K562 (cell line): ENCODE results near the gene TBX1. TPM values are rescaled to one million over a fixed set of nuclear protein-coding genes. Genes with fewer than 3 reads are reported as not detected.

Experiments
- BHLHE40 ChIP-seq: IDR thresholded peaks from 2 replicates; pipeline ENCODE4 v1.6.1; 2011; ENCODE audit warnings: low read length, improper control_type of control experiment
- BRCA1 ChIP-seq, 2 experiments: fragments of 450-650 bp in 1 of 2; sonication (generic) in 1 of 2; formaldehyde crosslinking in 1 of 2; IDR thresholded peaks; 2 replicates each; pipeline versions ENCODE4 v1.5.0 to v1.6.1; 2017 to 2020; ENCODE audit warnings: mild to moderate bottlenecking in 1 of 2, missing genetic modification reagents in 1 of 2
- CBX3 ChIP-seq, 2 experiments: IDR thresholded peaks; 1 replicate in 1 of 2; 2 replicates in 1 of 2; pipeline ENCODE4 v1.6.1; 2012; ENCODE audit warnings: inconsistent platforms in 2 of 2, low read length in 2 of 2, borderline replicate concordance in 1 of 2, control low read depth in 1 of 2
- HMGN3 ChIP-seq: IDR thresholded peaks from 2 replicates; pipeline ENCODE4 v1.6.1; 2011; ENCODE audit warnings: borderline replicate concordance, low read depth, mild to moderate bottlenecking, mixed read lengths, low read length; ENCODE audit not compliant: insufficient read length; ENCODE audit errors: extremely low read depth
- HNRNPLL ChIP-seq: fragments of 200-400 bp; formaldehyde crosslinking; IDR thresholded peaks from 2 replicates; pipeline ENCODE4 v1.6.1; 2017; ENCODE audit warnings: low read length, low read depth, mild to moderate bottlenecking; ENCODE audit not compliant: poor library complexity, severe bottlenecking
- KLF6 ChIP-seq: fragments of 250-450 bp; sonication (Bioruptor Pico); IDR thresholded peaks from 2 replicates; pipeline ENCODE4 v1.4.0; 2020; ENCODE audit warnings: mild to moderate bottlenecking, moderate library complexity, borderline replicate concordance
- MEF2A ChIP-seq: IDR thresholded peaks from 2 replicates; pipeline ENCODE4 v1.6.1; 2011; ENCODE audit warnings: low read depth, mild to moderate bottlenecking, low read length, moderate library complexity; ENCODE audit not compliant: control insufficient read depth
- NCOA2 ChIP-seq, 2 experiments: fragments of 450-650 bp; IDR thresholded peaks; 2 replicates each; pipeline ENCODE4 v1.6.1; 2018; ENCODE audit warnings: mild to moderate bottlenecking in 2 of 2, moderate library complexity in 1 of 2; ENCODE audit not compliant: partially characterized antibody in 2 of 2
- POLR2G ChIP-seq: fragments of 200-400 bp; formaldehyde crosslinking; IDR thresholded peaks from 2 replicates; pipeline ENCODE4 v1.6.1; 2017; ENCODE audit warnings: low read depth, mild to moderate bottlenecking, antibody characterized with exemption, low read length, moderate library complexity
- RB1 ChIP-seq: fragments of 450-650 bp; IDR thresholded peaks from 2 replicates; pipeline ENCODE4 v1.6.1; 2017; ENCODE audit warnings: low read depth, mild to moderate bottlenecking
- RFX7 ChIP-seq: fragments of 250-450 bp; sonication (Bioruptor Pico); IDR thresholded peaks from 2 replicates; pipeline ENCODE4 v1.5.1; 2021; ENCODE audit warnings: mild to moderate bottlenecking
- SETDB1 ChIP-seq: IDR thresholded peaks from one replicate; pipeline ENCODE4 v1.6.1; 2012; ENCODE audit warnings: low read length, control low read depth, inconsistent platforms
- SIN3B ChIP-seq: fragments of 450-650 bp; IDR thresholded peaks from 2 replicates; pipeline ENCODE4 v1.6.1; 2017; ENCODE audit warnings: low read depth, mild to moderate bottlenecking, moderate library complexity
- SMARCB1 ChIP-seq: IDR thresholded peaks from 2 replicates; pipeline ENCODE4 v1.6.1; 2011; ENCODE audit warnings: improper control_type of control experiment, low read depth; ENCODE audit not compliant: insufficient read length
- SMC3 ChIP-seq: conservative IDR thresholded peaks from 2 replicates; pipeline ENCODE4 v1.6.1; 2011; ENCODE audit warnings: low read depth, low read length, improper control_type of control experiment; ENCODE audit not compliant: insufficient read depth
- SRF ChIP-seq, 2 experiments: fragments of 250-450, 450-650 bp in 1 of 2; sonication (Bioruptor Pico) in 1 of 2; sonication (generic) in 1 of 2; formaldehyde crosslinking; IDR thresholded peaks; 2 replicates each; pipeline versions ENCODE4 v1.5.0 to v1.5.1; 2020 to 2022; ENCODE audit warnings: mild to moderate bottlenecking in 1 of 2, missing genetic modification reagents in 1 of 2
- ZNF184 ChIP-seq: sonication (generic); formaldehyde crosslinking; IDR thresholded peaks from 2 replicates; pipeline ENCODE4 v1.5.0; 2020; ENCODE audit warnings: missing genetic modification reagents
- ZNF384 ChIP-seq: IDR thresholded peaks from 2 replicates; pipeline ENCODE4 v1.6.1; 2012; ENCODE audit warnings: low read depth, low read length, improper control_type of control experiment
- ZNF449 ChIP-seq: fragments of 250-450 bp; sonication (Bioruptor Pico); IDR thresholded peaks from 2 replicates; pipeline ENCODE4 v1.8.0; 2022; ENCODE audit warnings: moderate library complexity, mild to moderate bottlenecking, inconsistent platforms
- polyA plus RNA-seq, 8 experiments: library from polyadenylated mRNA; depleted of rRNA in 4 of 8; stranded (reverse) in 5 of 8; unstranded in 3 of 8; fragments of >200 nt; fragmentation: Nextera tagmentation in 2 of 8; fragmentation: Illumina TruSeq in 1 of 8; extraction: Ambion mirVana in 2 of 8; extraction: Trizol in 1 of 8; gene quantifications; 2 replicates each; pipeline versions ENCODE4 v1.2.1 to v1.2.3, GENCODE V29; 2011 to 2014; ENCODE audit warnings: inconsistent platforms in 1 of 8, missing spikeins in 1 of 8
- total RNA-seq, 7 experiments: library from RNA; depleted of rRNA in 6 of 7; stranded (reverse); fragments of >200 nt in 6 of 7; fragmentation: Illumina TruSeq in 2 of 7; extraction: Trizol in 2 of 7; gene quantifications; 2 replicates each; pipeline versions ENCODE4 v1.2.1 to v1.2.3, GENCODE V29; 2011 to 2021; ENCODE audit warnings: low replicate concordance in 1 of 7
- TF ChIP-seq, protein P1 (sequence below): fragments of 450-650 bp; IDR thresholded peaks from 2 replicates; pipeline ENCODE4 v1.6.1; 2016; ENCODE audit warnings: mild to moderate bottlenecking

TBX1 gene
- total and polyA plus RNA-seq, 9 of the 15 experiments (the other 6 are each of a cell fraction or from before 2014, with no cell fraction given), result 0.07 to 35.0 (median 3.9) TPM

- TF ChIP-seq HNRNPLL (peak; percentile 30), ZNF384 (peak; percentile 85), NCOA2 (IDR thresholded peaks at IDR 0.05; ENCODE audit: partially characterized antibody in 2 of 2) (no peak), SMARCB1 (no peak), SIN3B (no peak), ZNF449 (CRISPR knock-in tag) (no peak), BHLHE40 (no peak; the same call in 1 of the 2 replicates), MEF2A (no peak), HMGN3 (no peak), POLR2G (peak; percentile 68), SRF (CRISPR knock-in tag; IDR thresholded peaks at IDR 0.05) (peak in 1 of 2 experiments; percentile 54; a peak in 1 of 4 replicates), KLF6 (0 out of 2 replicates have a peak, but pooled peaks have one; percentile 63), ZNF184 (no peak), RFX7 (CRISPR knock-in tag) (no peak), CBX3 (IDR thresholded peaks at IDR 0.05; ENCODE audit: borderline replicate concordance in 1 of 2, low read length in 2 of 2) (peak in 1 of 2 experiments; percentile 33; a peak in 1 of 3 replicates), SETDB1 (peak; percentile 61), SMC3 (0 out of 2 replicates have a peak, but pooled peaks have one; percentile 1), BRCA1 (IDR thresholded peaks at IDR 0.05) (no peak), BRCA1 (CRISPR knock-in tag; IDR thresholded peaks at IDR 0.05) (no peak), RB1 (no peak)
- TF ChIP-seq, protein P1, sequence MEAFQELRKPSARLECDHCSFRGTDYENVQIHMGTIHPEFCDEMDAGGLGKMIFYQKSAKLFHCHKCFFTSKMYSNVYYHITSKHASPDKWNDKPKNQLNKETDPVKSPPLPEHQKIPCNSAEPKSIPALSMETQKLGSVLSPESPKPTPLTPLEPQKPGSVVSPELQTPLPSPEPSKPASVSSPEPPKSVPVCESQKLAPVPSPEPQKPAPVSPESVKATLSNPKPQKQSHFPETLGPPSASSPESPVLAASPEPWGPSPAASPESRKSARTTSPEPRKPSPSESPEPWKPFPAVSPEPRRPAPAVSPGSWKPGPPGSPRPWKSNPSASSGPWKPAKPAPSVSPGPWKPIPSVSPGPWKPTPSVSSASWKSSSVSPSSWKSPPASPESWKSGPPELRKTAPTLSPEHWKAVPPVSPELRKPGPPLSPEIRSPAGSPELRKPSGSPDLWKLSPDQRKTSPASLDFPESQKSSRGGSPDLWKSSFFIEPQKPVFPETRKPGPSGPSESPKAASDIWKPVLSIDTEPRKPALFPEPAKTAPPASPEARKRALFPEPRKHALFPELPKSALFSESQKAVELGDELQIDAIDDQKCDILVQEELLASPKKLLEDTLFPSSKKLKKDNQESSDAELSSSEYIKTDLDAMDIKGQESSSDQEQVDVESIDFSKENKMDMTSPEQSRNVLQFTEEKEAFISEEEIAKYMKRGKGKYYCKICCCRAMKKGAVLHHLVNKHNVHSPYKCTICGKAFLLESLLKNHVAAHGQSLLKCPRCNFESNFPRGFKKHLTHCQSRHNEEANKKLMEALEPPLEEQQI, result no peak
These were observed 12.3 kb downstream of the TBX1 start (continued) for GRCh38 chr22:19772673-19773469.
